Kidney (tissue), 14 donors: Measurements from ENCODE around the gene RAD23A. TPM values are rescaled to one million over a fixed set of nuclear protein-coding genes. Genes with fewer than 3 reads are reported as not detected.

Experiments
- DNase-seq, 5 donors: peaks; one replicate each; pipeline ENCODE4 v3.0.0-alpha.2; 2013 to 2020
- FAIRE-seq: peaks from 2 replicates; lab custom pipeline; 2012; peaks lifted over from hg19 to GRCh38; lab: Jason Lieb, UNC
- H3K27ac ChIP-seq, 2 donors: one replicate each; pipeline ENCODE4 v1.7.0; 2013; ENCODE audit warnings: low read depth in 2 of 2, low read length in 2 of 2, inconsistent platforms in 1 of 2
- H3K27me3 ChIP-seq: one replicate; pipeline ENCODE4 v1.7.1; 2013; ENCODE audit warnings: low read length, inconsistent platforms; ENCODE audit not compliant: control insufficient read depth, insufficient read depth
- H3K36me3 ChIP-seq, 3 donors: one replicate each; pipeline versions ENCODE4 v1.7.0 to v1.7.1; 2013; ENCODE audit warnings: low read length in 3 of 3, control low read depth in 1 of 3, inconsistent platforms in 1 of 3; ENCODE audit not compliant: insufficient read depth in 3 of 3, control insufficient read depth in 2 of 3
- H3K4me1 ChIP-seq, 3 donors: one replicate each; pipeline versions ENCODE4 v1.7.0 to v1.7.1; 2013; ENCODE audit warnings: low read length in 3 of 3, inconsistent platforms in 1 of 3, low read depth in 1 of 3; ENCODE audit not compliant: control insufficient read depth in 2 of 3, insufficient read depth in 2 of 3
- H3K4me3 ChIP-seq, 3 donors: one replicate each; pipeline versions ENCODE4 v1.7.0 to v1.8.1; 2013; ENCODE audit warnings: low read length in 3 of 3, control low read depth in 1 of 3, inconsistent platforms in 1 of 3
- H3K9ac ChIP-seq, 3 donors: one replicate each; pipeline versions ENCODE4 v1.7.0 to v1.7.1; 2013; ENCODE audit warnings: low read length in 3 of 3, control low read depth in 1 of 3, inconsistent platforms in 1 of 3
- H3K9me3 ChIP-seq, 3 donors: one replicate each; pipeline versions ENCODE4 v1.7.0 to v1.7.1; 2013; ENCODE audit warnings: low read length in 3 of 3, control low read depth in 1 of 3, inconsistent platforms in 1 of 3; ENCODE audit not compliant: control insufficient read depth in 2 of 3, insufficient read depth in 1 of 3
- CTCF ChIP-seq: IDR thresholded peaks from 3 replicates; pipeline ENCODE4 v1.5.1; 2012; ENCODE audit warnings: mild to moderate bottlenecking, moderate library complexity, borderline replicate concordance; ENCODE audit not compliant: insufficient read depth; ENCODE audit errors: extremely low read depth
- intact Hi-C: fragments of 100-400 bp; cut with DNase I; formaldehyde crosslinking; loops from one replicate; pipeline ENCODE4 v1.11.1; 2022
- polyA plus RNA-seq: library from polyadenylated mRNA; stranded (reverse); fragments of 350-450 nt; fragmentation: Illumina TruSeq; extraction: RNeasy Lipid Tissue Mini Kit (QIAGEN cat#74804); gene quantifications from one replicate; pipeline ENCODE4 v1.2.3, GENCODE V29; 2014; ENCODE audit warnings: low read depth, low replicate concordance; ENCODE audit not compliant: insufficient read depth
- total RNA-seq: library from RNA; stranded (reverse); fragmentation: NEBNext Ultra II Directional; extraction: Animal tissue kit (Norgen Biotek cat#: 25700); gene quantifications from one replicate; pipeline ENCODE4 v1.2.1, GENCODE V29; 2021
- donor health status: control.
- donor health status: control.
- donor health status: control.
- donor health status: control.
- donor health status: control.
- donor health status: DM: yes; HTN: yes; CAD: no.
- donor health status: Normal renal cell carcinoma (clear cell type).

The RAD23A gene
- total and polyA plus RNA-seq, 2 donors from 2014 or later, result 79.2 to 105 TPM

DNA sequence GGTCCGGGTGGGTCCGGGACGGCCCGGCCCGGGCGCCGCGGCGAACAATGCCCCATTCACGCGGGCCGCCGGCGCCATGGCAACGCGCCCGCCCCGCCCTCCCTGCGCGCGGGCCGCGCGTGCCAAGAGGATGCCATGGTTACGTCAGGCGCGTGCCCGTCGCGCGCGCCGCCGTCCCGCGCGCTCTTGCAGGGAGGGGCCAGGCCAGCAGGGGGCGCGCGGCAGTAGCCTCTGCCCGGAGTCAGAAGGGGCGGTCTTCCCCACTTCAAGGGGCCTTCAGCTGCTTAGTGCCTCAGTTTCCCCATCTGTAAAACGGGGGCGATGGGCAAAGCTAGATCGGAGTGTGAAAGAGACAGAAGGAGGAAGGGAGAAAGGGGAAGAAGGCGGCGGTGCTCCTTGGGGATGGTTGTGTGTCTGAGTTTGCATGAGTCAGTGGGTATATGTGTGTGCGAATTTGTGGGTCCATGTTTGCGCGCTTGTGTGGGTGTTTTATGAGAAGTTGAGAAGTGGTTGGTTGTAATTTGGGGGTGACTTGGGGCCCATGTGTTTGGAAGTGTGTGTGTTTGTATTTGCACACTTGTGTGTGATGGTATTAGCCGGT, 38.0 kb downstream of the RAD23A start:
- no peaks in the 10 kb centered on the region for H3K9me3 ChIP-seq
- no peak overlapping the region for H3K4me3 ChIP-seq
- no peak overlapping the region for H3K9ac ChIP-seq
- no peak overlapping the region for H3K27ac ChIP-seq
- DNase-seq (peak; percentile 75 to 92 (median 85)), FAIRE-seq (no peak)
- TF ChIP-seq CTCF, result peak; percentile 99
- H3K36me3 ChIP-seq, result no peaks in the 10 kb centered on the region
- H3K27me3 ChIP-seq, result peaks cover 9% of the 10 kb centered on the region
- intact Hi-C loops, result no loop called here
- peaks cover 0 to 11% (median 4%) of the 10 kb centered on the region in 3 donors for H3K4me1 ChIP-seq

DNA sequence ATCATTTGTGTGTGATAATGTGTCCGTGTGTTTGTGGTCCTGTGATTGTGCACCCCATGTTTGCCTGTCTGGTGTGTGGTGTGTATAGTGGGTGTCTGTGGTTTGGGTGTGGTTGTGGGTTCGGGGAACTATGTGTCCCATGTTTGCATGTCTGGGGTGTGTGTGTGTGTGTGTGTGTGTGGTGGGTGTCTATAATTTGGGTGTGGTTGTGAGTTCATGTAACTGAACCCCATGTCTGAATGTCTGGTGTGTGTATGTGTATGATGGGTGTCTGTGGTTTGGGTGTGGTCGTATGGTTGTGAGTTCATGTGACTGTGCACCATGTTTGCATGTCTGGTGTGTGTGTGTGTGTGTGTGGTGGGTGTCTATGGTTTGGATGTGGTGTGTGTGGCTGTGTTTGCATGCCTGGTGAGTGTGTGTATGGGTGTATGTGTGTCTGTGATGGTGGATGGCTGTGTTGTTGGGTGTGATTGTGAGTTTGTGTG, 38.5 kb downstream of the RAD23A start:
- Histone ChIP-seq H3K27me3 (peaks cover 9% of the 10 kb centered on the region), H3K9ac (no peak overlapping the region), H3K36me3 (no peaks in the 10 kb centered on the region), H3K4me3 (no peak overlapping the region), H3K9me3 (no peaks in the 10 kb centered on the region), H3K27ac (no peak overlapping the region), H3K4me1 (peaks cover 0 to 11% (median 4%) of the 10 kb centered on the region in 3 donors)
- DNase-seq (no peak), FAIRE-seq (no peak)
- intact Hi-C loops, result no loop called here
- TF ChIP-seq CTCF, result no peak

GRCh38 chr19:12984683-12985048, 39.0 kb downstream of the RAD23A start:
- no peak overlapping the region for H3K27ac ChIP-seq
- FAIRE-seq (no peak), DNase-seq (no peak)
- peaks cover 0 to 11% (median 4%) of the 10 kb centered on the region in 3 donors for H3K4me1 ChIP-seq
- H3K36me3 ChIP-seq, result no peaks in the 10 kb centered on the region
- no peak overlapping the region for H3K4me3 ChIP-seq
- no peak for TF ChIP-seq CTCF
- no peak overlapping the region for H3K9ac ChIP-seq
- intact Hi-C loops, result no loop called here
- peaks cover 9% of the 10 kb centered on the region for H3K27me3 ChIP-seq
- no peaks in the 10 kb centered on the region for H3K9me3 ChIP-seq
